HG02571 (cell line): ENCODE results near the gene SSTR4.
"Not testable (repeated sequence)": the region's sequence is repeated elsewhere in the genome, so short reads cannot be mapped to it uniquely, and the experiment has no call there.

Experiments
- ATAC-seq: cut with Tn5 transposase; IDR thresholded peaks from one replicate; pipeline ENCODE4 v1.9.1; 2021; ENCODE audit warnings: mild to moderate bottlenecking, moderate library complexity; ENCODE audit not compliant: unreplicated experiment

Gene SSTR4

GRCh38 chr20:23034721-23035671, at the start of gene SSTR4:
Gene SSTR4 (plus strand): TSS chr20:23035312. CDS start chr20:23035484, 172 bp downstream.
- no peak for ATAC-seq

- no peak for ATAC-seq
Observed at GRCh38 chr20:22986601-22987000, 48.5 kb upstream of the SSTR4 start.

- not testable (repeated sequence) for ATAC-seq
Observed at GRCh38 chr20:22991424-22991823, 43.7 kb upstream of the SSTR4 start.

- ATAC-seq, result no peak
Observed at GRCh38 chr20:22993823-22994222, 41.3 kb upstream of the SSTR4 start.

GRCh38 chr20:22995923-22996322, 39.2 kb upstream of the SSTR4 start:
- no peak for ATAC-seq

- no peak for ATAC-seq
Observed at GRCh38 chr20:22998476-22998875, 36.6 kb upstream of the SSTR4 start.

GRCh38 chr20:22999756-23000155, 35.4 kb upstream of the SSTR4 start:
- no peak for ATAC-seq

- no peak for ATAC-seq
Observed at GRCh38 chr20:23000232-23000947, 34.7 kb upstream of the SSTR4 start.

GRCh38 chr20:23002276-23002675, 32.8 kb upstream of the SSTR4 start:
- ATAC-seq, result no peak

GRCh38 chr20:23003077-23003635, 32.0 kb upstream of the SSTR4 start:
- ATAC-seq, result no peak

- ATAC-seq, result no peak
Observed at GRCh38 chr20:23003881-23004460, 31.1 kb upstream of the SSTR4 start.

- no peak for ATAC-seq
Observed at GRCh38 chr20:23005776-23006175, 29.3 kb upstream of the SSTR4 start.

GRCh38 chr20:23007462-23007861, 27.6 kb upstream of the SSTR4 start:
- ATAC-seq, result no peak

GRCh38 chr20:23007886-23008655, 27.0 kb upstream of the SSTR4 start:
- ATAC-seq, result no peak

- no peak for ATAC-seq
Observed at GRCh38 chr20:23008667-23009066, 26.4 kb upstream of the SSTR4 start.

GRCh38 chr20:23009636-23010035, 25.5 kb upstream of the SSTR4 start:
- no peak for ATAC-seq

GRCh38 chr20:23010096-23010495, 25.0 kb upstream of the SSTR4 start:
- no peak for ATAC-seq

- no peak for ATAC-seq
Observed at GRCh38 chr20:23011008-23011721, 23.9 kb upstream of the SSTR4 start.

- no peak for ATAC-seq
Observed at GRCh38 chr20:23013429-23013828, 21.7 kb upstream of the SSTR4 start.

GRCh38 chr20:23017516-23017915, 17.6 kb upstream of the SSTR4 start:
- no peak for ATAC-seq
